ENCODE measurements around the gene MAP2K7.
"Not testable (repeated sequence)": the region's sequence is repeated elsewhere in the genome, so short reads cannot be mapped to it uniquely, and the experiment has no call there.

MAP2K7 gene

DNA sequence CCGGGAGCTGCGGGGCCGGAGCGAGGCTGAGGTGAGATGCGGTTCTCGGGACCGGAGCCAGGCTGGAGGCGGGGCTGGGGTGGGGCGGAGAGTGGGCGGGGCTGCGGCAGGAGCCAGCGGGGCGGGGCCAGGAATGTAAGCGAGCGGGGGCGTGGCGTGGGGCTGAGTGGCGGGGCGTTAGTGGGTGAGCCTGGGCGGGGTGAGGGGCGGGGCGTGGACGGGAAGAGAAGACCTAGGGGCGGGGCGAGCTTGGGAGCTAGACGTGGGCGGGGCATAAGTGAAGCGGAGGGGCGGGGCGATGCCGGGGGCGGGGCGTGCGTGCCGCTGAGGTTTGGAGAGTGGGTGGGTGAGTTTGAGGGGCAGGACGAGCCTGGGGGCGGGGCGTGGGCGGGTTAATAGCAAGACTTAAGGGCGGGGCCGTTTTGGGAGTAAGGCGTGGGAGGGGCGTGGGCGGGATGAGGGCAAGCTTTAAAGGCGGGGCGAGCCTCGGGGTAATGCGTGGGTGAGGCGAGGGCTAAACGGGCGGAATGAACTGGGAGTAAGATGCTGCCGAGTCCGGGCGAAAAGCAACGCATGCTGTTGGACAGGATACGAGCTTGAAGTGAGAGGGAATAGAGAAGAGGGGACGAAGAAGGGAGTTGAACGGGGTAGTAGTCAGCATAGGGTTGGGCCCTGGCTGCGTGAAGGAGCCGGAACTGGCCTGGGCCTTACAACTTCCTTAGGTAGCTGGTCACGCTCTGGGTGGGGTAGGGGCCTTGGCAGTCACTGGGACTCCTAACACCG is 17.0 kb downstream of the MAP2K7 start:
- DNase-seq: peak; percentile 90 to 100 (median 100)

GRCh38 chr19:7921302-7921966 is 17.8 kb downstream of the MAP2K7 start:
- no peak for DNase-seq

GRCh38 chr19:7921967-7922835 is 18.5 kb downstream of the MAP2K7 start:
- no peak for DNase-seq

DNA sequence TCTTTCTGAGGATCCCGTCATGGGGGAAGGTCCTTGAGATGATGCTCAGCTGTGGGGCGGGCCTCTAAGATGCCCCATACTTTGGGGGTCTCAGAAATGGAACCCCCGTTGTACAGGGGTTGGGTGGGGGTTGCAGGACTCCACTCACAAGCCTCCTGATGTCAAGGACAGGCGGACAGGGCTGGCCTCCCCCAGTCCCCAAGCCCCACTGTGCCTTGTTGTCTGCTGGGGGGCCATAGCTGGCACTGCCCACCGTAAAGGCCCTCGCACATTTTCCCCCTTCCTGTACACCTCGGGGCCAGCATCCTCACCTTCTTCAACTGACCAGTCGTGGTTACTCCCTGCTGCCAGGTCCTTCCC is 19.1 kb downstream of the MAP2K7 start:
- DNase-seq: no peak

DNA sequence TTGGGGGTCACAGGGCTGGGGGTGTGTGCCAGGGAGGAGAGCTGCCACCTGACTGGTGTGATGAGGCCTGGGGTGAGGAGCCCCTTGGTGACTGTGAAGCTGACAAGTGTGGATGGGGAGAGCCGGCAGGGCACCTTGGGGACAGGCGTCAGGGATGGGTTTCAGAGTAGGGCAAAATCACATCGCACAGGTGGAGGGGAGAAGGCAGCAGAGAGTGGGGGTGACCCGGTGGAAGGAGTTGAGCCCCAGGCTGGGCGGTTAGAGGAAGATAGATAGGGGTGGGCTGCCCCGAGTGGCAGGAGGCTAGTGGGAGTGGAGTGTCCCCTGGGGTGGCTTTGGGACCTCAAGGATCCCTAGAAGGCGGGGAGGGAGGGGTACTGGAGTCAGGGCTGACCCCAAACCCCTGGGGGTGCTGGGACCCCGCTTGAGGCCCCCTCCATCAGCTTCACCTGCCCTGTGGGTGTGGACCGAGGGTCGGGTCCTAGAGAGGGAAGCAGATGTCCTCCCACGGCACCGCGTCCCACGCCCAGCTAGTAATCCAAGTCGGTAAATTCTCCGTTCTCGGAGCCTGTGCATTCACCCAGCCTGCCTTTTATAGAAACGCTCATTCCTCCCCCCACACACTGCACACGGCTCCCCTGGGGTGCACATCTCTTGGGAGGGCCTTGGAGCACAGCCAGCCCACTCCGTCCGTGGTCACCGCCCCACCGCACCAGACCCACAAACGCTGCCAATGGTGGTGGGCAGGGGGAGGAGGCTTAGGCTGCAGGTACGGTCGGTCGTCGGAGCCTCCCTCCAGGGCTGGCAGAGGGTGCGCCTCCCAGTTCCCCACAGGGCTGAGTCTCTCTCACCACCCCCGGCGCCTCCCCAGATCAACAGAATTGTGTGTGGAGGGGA is 19.9 kb downstream of the MAP2K7 start:
- DNase-seq: no peak

GRCh38 chr19:7924241-7924640 is 20.6 kb downstream of the MAP2K7 start:
- DNase-seq: no peak

- no peak for DNase-seq
These were observed 21.0 kb downstream of the MAP2K7 start for GRCh38 chr19:7924651-7925170.

GRCh38 chr19:7925171-7925851 is 21.6 kb downstream of the MAP2K7 start:
- peak; percentile 52 to 71 (median 63) for DNase-seq

- DNase-seq: peak; percentile 30 to 81 (median 54)
These were observed 22.5 kb downstream of the MAP2K7 start, which contains the start of gene CTXN1 for GRCh38 chr19:7926021-7926726. CTXN1 (minus strand) TSS chr19:7926135; CDS start chr19:7925538, 597 bp downstream.

GRCh38 chr19:7926727-7927604 is 23.3 kb downstream of the MAP2K7 start:
- DNase-seq: no peak

- no peak for DNase-seq
These were observed 24.1 kb downstream of the MAP2K7 start for GRCh38 chr19:7927605-7928333.

DNA sequence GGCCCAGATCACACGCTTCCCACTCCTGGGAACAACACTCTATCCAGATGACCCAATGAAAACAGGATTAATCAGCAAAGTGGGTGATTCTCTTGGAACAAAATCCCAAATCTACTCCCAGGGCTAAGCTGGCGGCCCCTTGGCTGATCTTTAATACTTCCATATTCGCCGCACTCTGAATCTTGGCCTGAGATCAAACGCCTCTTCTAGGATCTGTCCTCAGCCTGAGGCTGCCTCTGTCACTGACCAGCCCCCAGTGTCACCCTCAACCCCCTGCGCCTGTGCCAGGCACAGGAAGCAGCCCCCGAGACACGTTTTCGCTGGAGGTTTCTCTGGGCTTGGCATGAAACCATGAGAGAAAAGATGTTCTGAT is 24.6 kb downstream of the MAP2K7 start:
- no peak for DNase-seq

DNA sequence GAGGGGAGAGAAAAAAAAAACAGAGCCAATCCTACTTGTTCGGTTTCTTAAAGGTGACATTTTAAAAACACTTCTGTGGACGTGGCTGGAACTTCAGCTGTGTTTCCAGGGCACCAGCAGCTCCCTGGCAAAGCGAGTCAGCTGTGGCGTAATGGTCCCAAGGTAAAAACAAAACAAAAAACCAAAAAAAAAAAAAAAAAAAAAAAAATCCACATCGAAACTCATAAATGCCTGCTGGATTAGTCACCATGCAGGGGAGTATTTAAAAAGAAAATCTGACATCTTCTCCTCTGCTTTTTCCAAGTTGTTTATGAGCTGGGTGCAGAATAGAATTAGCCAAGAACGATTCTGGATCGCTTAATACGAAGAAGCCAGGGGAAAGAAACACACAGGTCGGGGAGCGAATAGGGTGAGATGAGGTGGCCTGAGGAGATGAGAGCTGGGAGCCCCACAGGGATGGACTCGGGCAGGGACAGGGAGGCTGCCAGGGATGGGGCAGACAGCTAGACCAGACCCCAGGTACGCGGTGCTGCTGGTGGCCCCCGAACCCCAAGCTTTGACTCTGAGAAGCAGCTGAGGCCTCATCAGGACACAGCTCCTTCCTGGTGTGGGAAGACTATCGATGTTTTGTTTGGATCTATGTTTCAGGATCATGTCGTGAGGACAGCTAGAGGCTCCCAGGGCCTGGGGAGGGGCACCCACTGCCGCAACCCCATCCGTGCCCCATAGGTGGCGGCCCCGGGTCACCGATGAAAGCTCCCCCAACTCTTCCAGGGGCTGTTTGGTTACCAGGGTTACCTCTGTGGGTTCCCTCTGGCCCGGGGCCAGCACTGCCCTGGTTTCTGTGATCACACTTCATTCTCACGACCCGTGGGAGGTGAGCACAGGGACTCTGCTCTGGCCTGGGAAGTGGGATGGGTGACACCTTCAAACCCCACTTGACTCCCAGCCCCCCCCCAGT is 25.3 kb downstream of the MAP2K7 start:
- DNase-seq: peak in 2 of 4 experiments; percentile 48 to 58

GRCh38 chr19:7930030-7930429 is 26.4 kb downstream of the MAP2K7 start:
- DNase-seq: not testable (repeated sequence)

DNA sequence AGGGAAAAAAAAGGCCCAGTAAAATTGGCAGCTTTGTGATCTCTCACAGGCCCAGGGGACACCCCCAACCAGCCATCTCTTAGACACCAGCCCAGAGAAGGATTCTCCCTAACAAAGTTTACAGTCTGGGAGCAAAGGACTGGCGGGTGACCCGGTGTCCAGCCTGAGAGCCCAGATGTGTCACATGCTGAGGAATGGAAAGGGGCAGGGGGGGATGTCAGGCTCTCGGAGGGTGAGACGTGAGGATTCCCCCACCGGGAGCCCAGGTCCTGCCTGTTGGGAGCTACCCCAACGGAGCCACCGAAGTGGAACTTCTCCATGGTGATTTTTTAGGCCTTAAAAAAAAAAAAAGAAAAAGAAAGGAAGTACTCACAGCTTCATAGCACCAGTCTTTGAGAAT is 27.1 kb downstream of the MAP2K7 start:
- no peak for DNase-seq

DNA sequence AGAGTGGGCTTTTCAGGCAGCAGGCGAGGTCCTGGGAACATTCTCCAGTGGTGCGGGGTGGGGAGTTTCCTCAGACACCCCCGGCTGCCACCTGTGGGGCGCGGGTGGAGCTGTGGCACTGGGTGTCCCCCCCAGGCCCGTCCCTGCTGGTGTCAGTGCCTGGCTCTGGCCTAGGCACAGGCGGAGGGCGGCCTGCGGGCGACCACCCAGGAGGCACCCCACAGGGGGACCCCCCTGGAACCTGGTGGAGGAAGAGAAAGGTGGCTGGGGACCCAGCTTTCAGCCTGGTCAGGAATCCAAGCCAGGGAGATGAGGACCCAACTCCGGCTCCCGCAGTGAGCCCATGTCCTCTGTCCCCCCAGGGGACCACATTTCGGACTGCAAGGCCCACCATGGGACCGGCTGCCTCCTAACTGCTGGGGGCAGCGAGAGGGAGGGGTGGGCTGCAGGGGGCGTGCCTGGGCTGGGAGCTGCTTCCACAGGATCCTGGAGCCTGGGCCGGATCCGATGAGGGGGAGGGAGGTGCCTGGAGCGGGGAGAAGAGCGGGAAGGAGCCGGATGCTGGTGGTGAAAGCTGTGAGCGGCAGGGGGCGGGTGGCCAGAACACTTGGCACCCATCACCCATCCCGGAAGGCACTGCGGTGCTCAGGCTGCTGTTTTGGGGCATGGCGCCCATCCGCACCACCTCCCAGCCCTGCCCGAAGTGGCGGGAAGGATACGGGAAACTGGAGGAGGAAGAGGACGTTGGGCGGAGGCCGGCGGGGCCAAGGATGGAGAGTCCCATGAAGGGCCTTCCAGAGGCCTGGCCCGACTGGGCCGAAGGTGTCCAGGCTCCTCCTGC is 27.8 kb downstream of the MAP2K7 start:
- DNase-seq: no peak
